ENCODE measurements around the gene CCND1.

Gene CCND1

GRCh38 chr11:69674886-69675714 is 34.1 kb downstream of the CCND1 start, which contains the start of gene LTO1:
Gene LTO1 (minus strand): TSS chr11:69675353. CDS start chr11:69675239, 114 bp downstream.
- Histone ChIP-seq H3K27ac (peak within 1 kb of the TSS; percentile 84 to 88), H3K4me1 (peaks cover 6 to 31% (median 24%) of the 10 kb centered on the region in 4 donors), H3K9me3 (no peaks in the 10 kb centered on the region), H3K27me3 (no peaks in the 10 kb centered on the region), H3K36me3 (peaks cover 0 to 25% (median 12%) of the 10 kb centered on the region in 3 donors), H3K4me3 (peak within 1 kb of the TSS; percentile 84 to 100)
- no peak for TF ChIP-seq CTCF (IDR thresholded peaks at IDR 0.05)
- peak; percentile 94 to 97 for DNase-seq
- intact Hi-C loops (cut with DNase I; ENCODE audit: low total_unique reads) = no loop called here

GRCh38 chr11:69677749-69678148 is 36.8 kb downstream of the CCND1 start:
- no peak overlapping the region for H3K27ac ChIP-seq
- no peak for TF ChIP-seq CTCF (IDR thresholded peaks at IDR 0.05)
- intact Hi-C loops (cut with DNase I; ENCODE audit: low total_unique reads) = no loop called here
- H3K36me3 ChIP-seq = peaks cover 0 to 2% (median under 1%) of the 10 kb centered on the region in 3 donors
- H3K27me3 ChIP-seq = no peaks in the 10 kb centered on the region
- no peaks in the 10 kb centered on the region for H3K9me3 ChIP-seq
- no peak overlapping the region for H3K4me3 ChIP-seq
- no peak for DNase-seq
- peaks cover 6 to 22% (median 18%) of the 10 kb centered on the region in 4 donors for H3K4me1 ChIP-seq

GRCh38 chr11:69680688-69681087 is 39.7 kb downstream of the CCND1 start:
- DNase-seq = peak in 1 of 2 donors; percentile 33
- no peak for TF ChIP-seq CTCF (IDR thresholded peaks at IDR 0.05)
- intact Hi-C loops (cut with DNase I; ENCODE audit: low total_unique reads) = no loop called here

GRCh38 chr11:69682221-69682620 is 41.3 kb downstream of the CCND1 start:
- DNase-seq = peak in 1 of 2 donors; percentile 15
- intact Hi-C loops (cut with DNase I; ENCODE audit: low total_unique reads) = no loop called here
- no peak overlapping the region for H3K4me3 ChIP-seq
- no peak overlapping the region for H3K27ac ChIP-seq
- TF ChIP-seq CTCF (IDR thresholded peaks at IDR 0.05) = no peak
- H3K4me1 ChIP-seq = peaks cover 0 to 8% (median 2%) of the 10 kb centered on the region in 4 donors
- H3K9me3 ChIP-seq = no peaks in the 10 kb centered on the region
- H3K36me3 ChIP-seq = no peaks in the 10 kb centered on the region
- H3K27me3 ChIP-seq = peaks cover 0 to 9% of the 10 kb centered on the region in 2 donors

More at GRCh38 chr11:69680688-69681087, 39.7 kb downstream of the CCND1 start:
- H3K4me1 ChIP-seq = peaks cover 0 to 2% (median 1%) of the 10 kb centered on the region in 4 donors
- no peaks in the 10 kb centered on the region for H3K36me3 ChIP-seq
- H3K27me3 ChIP-seq = no peaks in the 10 kb centered on the region
- H3K4me3 ChIP-seq = no peak overlapping the region
- H3K9me3 ChIP-seq = no peaks in the 10 kb centered on the region
- H3K27ac ChIP-seq = no peak overlapping the region

GRCh38 chr11:69682681-69683326 is 41.8 kb downstream of the CCND1 start:
- Histone ChIP-seq H3K27ac (no peak overlapping the region), H3K36me3 (no peaks in the 10 kb centered on the region), H3K4me3 (no peak overlapping the region), H3K9me3 (no peaks in the 10 kb centered on the region), H3K4me1 (peaks cover 0 to 8% (median 2%) of the 10 kb centered on the region in 4 donors), H3K27me3 (peaks cover 0 to 9% of the 10 kb centered on the region in 2 donors)
- peak in 1 of 2 donors; percentile 20 for DNase-seq
- no peak for TF ChIP-seq CTCF (IDR thresholded peaks at IDR 0.05)
- intact Hi-C loops (cut with DNase I; ENCODE audit: low total_unique reads) = no loop called here
